Nucleus accumbens (tissue), 56 donors: Measurements from ENCODE around the gene SOX10.
A peak's percentile ranks its signal among the peaks of the same experiment; 100 is the strongest.
"Not testable (repeated sequence)": the region's sequence is repeated elsewhere in the genome, so short reads cannot be mapped to it uniquely, and the experiment has no call there.

Experiments used
- DNase-seq, 56 donors: peaks; one replicate each; lab custom pipeline; 2025; lab: John Stamatoyannopoulos, UW

The SOX10 gene

DNA sequence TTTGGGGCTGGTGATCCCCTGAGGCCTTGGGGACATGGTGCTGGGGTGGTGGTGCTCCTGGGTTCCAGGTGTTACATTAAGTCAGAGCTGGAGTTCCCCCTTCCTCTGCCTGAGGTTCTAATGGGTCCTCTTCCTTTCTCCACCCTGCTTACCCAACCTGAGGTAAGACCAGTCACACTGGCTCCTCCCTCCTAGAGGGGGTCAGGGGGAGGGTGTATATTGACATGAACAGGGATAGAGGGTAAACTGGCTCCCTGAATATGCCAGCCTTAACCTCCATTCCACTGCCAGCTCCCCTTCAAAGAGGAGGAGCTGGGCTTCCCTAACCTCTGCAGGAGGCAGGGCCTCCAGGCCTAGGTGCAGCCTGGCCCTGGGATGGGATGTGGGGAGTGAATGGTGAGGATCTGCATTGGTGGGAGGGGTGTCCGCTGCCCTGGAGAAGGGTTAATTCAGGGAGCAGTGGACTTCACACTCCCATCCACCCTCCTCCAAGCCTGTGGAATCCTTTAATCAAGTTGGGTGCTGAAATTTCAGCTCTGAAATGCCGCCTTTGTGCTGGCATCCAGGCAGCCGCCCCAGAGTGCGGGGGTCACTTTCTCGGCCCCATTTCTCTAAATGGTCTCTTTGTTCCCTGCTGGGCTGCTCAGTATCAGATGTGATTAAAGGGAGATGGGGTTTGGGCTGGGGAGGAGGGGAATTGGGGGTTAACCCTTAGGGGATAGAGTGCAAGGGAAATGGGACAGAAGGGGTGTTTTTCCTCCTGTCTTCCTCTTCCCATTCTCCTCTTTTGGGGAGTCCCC, 15.7 kb downstream of the SOX10 start:
- peak in 48 of 56 donors; percentile 26 to 87 (median 70) for DNase-seq

GRCh38 chr22:37967637-37968451, 16.5 kb downstream of the SOX10 start:
- peak in 8 of 56 donors; percentile 25 to 45 (median 38) for DNase-seq

DNA sequence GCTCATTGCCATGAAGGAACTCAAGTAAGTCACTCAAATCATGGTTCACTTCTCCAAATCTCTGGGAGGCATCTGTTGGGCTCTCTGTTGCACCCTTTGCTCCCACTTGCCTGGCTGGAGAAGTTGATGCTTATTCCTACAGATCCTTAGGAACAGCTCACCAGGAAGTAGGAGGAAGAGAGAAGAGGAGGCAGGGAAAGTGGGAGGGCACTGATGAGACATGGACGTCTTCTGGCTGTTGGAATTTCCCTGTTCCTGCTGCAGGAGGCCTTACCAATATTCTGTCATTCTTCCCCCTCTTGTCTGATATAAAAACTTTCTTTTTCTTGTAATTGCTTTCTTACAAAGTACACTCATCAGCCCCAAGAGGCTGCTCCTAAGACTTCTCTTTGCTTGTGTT, 17.2 kb downstream of the SOX10 start:
- peak in 5 of 56 donors; percentile 13 to 44 (median 32) for DNase-seq

GRCh38 chr22:37965940-37966664, 18.3 kb downstream of the SOX10 start:
- no peak for DNase-seq

DNA sequence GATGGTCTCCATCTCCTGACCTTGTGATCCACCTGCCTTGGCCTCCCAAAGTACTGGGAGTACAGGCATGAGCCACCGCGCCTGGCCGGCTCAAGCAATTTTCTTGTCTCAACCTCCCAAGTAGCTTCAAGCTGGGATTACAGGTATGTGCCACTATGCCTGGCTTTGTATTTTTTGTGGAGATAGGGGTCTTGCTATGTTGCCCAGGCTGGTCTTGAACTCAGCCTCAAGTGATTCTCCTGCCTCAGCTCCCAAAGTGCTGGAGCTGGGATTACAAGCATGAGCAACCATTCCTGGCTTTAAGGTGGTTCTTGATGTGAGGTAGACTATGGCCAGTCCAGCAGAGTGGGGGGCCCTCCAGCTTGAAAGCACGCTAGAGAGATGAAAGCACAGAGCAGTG, 23.3 kb downstream of the SOX10 start:
- no peak for DNase-seq

DNA sequence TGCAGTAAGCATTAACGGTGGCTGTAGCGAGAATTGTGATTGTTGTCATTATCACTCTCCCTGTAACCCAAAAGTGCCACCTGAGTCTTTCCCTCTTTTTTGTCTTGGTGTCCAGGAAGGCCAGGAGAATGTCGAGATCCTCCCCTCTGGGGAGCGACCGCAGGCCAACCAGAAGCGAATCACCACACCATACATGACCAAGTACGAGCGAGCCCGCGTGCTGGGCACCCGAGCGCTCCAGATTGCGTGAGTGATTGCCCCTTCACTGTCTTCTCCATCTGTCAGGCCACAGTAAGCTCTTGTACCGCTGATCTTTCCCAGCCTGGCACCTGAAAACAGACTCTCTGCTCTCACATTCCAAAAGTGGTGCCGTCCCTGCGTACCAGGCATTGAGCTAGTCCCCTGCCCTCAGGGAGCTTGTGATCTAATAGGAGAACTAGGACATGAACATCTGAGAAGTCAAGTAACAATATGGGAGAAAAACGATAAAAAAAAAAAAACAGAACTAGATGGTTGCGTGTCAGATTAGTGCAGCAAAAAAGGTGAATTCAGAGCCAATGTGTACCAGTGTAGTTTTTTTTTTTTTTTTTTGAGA, 25.0 kb downstream of the SOX10 start:
- DNase-seq = no peak

GRCh38 chr22:37957232-37957631, 27.1 kb downstream of the SOX10 start:
- DNase-seq = no peak

DNA sequence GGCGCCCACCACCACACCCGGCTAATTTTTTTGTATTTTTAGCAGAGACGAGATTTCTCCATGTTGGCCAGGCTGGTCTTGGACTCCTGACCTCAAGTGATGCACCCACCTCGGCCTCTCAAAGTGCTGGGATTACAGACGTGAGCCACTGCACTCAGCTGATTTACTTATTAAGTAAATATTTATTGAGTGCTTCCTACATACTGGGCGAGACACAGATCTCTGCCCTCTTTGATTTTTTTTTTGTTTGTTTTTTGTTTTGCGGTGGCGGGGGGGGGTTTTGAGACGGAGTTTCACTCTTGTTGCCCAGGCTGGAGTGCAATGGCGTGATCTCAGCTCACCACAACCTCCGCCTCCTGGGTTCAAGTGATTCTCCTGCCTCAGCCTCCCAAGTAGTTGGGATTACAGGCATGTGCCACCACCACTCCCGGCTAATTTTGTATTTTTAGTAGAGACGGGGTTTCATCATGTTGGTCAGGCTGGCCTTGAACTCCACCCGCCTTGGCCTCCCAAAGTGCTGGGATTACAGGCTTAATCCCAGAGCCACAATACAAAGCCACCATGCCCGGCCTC, 28.4 kb downstream of the SOX10 start:
- not testable (repeated sequence) for DNase-seq

GRCh38 chr22:37954686-37955085, 29.7 kb downstream of the SOX10 start:
- no peak for DNase-seq

- DNase-seq = peak in 55 of 56 donors; percentile 36 to 96 (median 87)
These were observed 30.7 kb downstream of the SOX10 start, which contains the start of the genes C22orf23 and POLR2F for GRCh38 chr22:37953437-37954179. Gene C22orf23 (minus strand): TSS chr22:37953601. CDS start chr22:37953149, 452 bp downstream. Gene POLR2F (plus strand): TSS chr22:37953699. CDS start chr22:37953788, 89 bp downstream.

DNA sequence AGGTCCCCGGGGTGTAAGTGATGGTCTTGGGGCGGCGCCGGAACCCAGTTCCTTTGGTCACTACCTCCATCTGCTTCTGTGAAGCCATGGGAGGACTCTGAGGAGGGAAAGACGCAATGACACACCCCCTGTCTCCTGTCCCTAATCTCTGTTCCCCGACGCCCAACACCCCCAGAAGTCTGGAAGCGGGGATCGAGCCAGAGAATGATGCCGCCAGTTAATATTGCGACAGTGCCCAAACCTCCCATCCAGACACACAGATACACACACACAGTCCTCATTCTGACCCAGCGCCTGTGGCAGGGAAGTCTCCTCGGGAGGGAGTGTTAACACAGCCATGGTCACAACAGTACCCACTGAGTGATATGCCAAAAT, 31.3 kb downstream of the SOX10 start:
- peak in 2 of 56 donors; percentile 21 to 56 for DNase-seq

DNA sequence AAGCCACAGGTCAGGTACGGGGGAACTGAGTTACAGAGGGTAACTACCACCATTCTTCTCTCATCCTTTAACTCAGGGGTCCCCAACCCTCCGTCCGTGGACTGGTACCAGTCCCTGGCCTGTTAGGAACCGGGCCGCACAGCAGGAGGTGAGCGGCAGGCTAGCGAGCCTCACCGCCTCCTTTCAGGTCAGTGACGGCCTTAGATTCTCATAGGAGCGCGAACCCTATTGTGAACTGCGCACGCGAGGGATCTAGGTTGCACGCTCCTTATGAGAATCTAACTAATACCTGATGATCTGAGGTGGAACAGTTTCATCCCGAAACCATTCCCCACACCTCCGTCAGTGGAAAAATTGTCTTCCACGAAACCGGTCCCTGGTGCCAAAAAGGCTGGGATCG, 31.7 kb downstream of the SOX10 start:
- DNase-seq = not testable (repeated sequence)

DNA sequence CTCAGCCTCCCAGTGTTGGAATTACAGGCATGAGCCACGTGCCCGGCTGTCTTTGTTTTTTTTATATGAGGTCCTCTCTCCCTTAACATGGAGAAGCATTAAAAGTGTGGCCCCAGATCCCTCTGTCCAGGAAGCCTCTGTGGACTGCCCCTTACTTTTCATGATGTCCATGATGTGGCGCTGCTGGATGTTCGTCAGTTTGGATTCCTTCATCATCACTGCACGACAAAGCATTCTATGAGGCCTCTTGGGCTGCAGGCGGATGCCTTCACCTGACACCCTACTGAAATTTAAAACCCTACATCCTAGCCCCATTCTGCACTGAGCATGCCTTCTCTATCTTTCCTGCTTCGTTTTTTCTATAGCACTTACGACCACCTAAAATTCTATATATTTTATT, 33.0 kb downstream of the SOX10 start:
- DNase-seq = no peak

GRCh38 chr22:37947142-37947795, 37.1 kb downstream of the SOX10 start:
- DNase-seq = not testable (repeated sequence)

GRCh38 chr22:37944423-37944822, 39.9 kb downstream of the SOX10 start:
- DNase-seq = not testable (repeated sequence)

DNA sequence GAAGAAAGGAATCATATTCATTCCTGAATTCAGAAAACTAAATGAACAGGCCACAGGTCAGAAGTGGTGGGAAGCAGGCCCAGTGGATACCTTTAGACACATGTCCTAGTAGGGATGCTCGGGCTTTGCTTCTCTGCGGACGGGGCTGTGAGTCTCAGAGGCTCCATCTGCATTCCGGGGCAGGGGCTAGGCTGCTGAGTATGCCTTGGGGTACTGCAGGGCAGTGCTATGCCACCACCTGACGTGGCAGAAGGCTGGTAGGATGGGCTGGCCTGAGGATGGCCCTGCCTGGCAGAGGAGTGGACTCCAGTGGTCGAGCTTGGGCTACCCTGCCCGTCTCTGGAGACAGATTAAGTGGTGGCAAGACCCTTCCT, 40.5 kb downstream of the SOX10 start:
- DNase-seq = no peak

DNA sequence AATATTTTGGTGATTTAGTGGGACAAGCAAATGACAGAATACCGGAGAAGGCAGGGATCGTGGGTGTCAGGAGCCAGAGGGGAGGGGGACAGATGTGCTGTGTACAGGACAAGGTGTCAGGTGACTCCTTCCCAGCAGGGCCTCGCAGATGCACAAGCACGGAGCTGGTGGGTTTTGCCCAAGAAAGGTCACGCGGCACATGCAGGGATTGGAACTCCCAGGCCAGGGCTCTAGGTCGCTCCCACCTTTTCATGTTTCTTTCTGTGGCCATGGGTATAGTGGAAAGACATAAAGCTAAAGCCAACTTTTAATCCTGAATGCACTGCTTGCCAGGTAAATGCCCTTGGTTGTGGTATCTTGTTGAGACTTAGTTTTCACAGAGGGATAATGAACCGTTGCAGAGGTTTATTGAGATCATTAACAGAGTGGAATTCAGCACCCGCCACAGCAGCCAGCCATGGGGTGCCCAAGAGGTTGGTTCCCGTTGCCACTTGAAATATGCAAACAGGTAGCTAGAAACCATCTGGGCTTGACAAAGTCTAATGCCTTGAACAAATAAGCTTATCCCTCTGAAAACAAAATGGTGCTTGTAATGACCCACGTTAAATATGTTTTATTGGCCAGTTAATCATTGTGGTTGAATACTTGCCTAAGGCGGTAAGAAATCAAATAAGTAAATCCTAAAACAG, 41.1 kb downstream of the SOX10 start:
- DNase-seq = no peak

GRCh38 chr22:37942133-37942532, 42.2 kb downstream of the SOX10 start:
- DNase-seq = no peak
